ENCODE measurements around the gene TNIK. TPM values are rescaled to one million over a fixed set of nuclear protein-coding genes. Genes with fewer than 3 reads are reported as not detected.
A peak's percentile ranks its signal among the peaks of the same experiment; 100 is the strongest.

The TNIK gene
- total RNA-seq, 1 donor from 2014 or later = 15.5 TPM

- Mint-ChIP-seq H3K4me1 (ENCODE audit: unreplicated experiment) (peaks cover 27% of the 10 kb centered on the region), H3K36me3 (ENCODE audit: unreplicated experiment) (peaks cover 5% of the 10 kb centered on the region), H3K27me3 (ENCODE audit: unreplicated experiment) (no peaks in the 10 kb centered on the region), H3K9me3 (ENCODE audit: unreplicated experiment) (peaks cover 9% of the 10 kb centered on the region), H3K4me3 (ENCODE audit: unreplicated experiment) (no peak overlapping the region), H3K27ac (ENCODE audit: unreplicated experiment) (peak overlapping the region; percentile 66)
- no peak for DNase-seq (ENCODE audit: extremely low spot score, unreplicated experiment)
- TF ChIP-seq CTCF (IDR thresholded peaks at IDR 0.05) = no peak
Observed at GRCh38 chr3:171227828-171228227, 232.4 kb downstream of the TNIK start.

- no peaks in the 10 kb centered on the region for H3K27me3 Mint-ChIP-seq (ENCODE audit: unreplicated experiment)
- no peak overlapping the region for H3K4me3 Mint-ChIP-seq (ENCODE audit: unreplicated experiment)
- peaks cover 24% of the 10 kb centered on the region for H3K4me1 Mint-ChIP-seq (ENCODE audit: unreplicated experiment)
- DNase-seq (ENCODE audit: extremely low spot score, unreplicated experiment) = no peak
- peaks cover 5% of the 10 kb centered on the region for H3K36me3 Mint-ChIP-seq (ENCODE audit: unreplicated experiment)
- TF ChIP-seq CTCF (IDR thresholded peaks at IDR 0.05) = no peak
- no peak overlapping the region for H3K27ac Mint-ChIP-seq (ENCODE audit: unreplicated experiment)
- peaks cover 9% of the 10 kb centered on the region for H3K9me3 Mint-ChIP-seq (ENCODE audit: unreplicated experiment)
Observed at GRCh38 chr3:171227359-171227758, 232.8 kb downstream of the TNIK start.

- no peak overlapping the region for H3K27ac Mint-ChIP-seq (ENCODE audit: unreplicated experiment)
- H3K36me3 Mint-ChIP-seq (ENCODE audit: unreplicated experiment) = peaks cover 5% of the 10 kb centered on the region
- no peak overlapping the region for H3K4me3 Mint-ChIP-seq (ENCODE audit: unreplicated experiment)
- H3K27me3 Mint-ChIP-seq (ENCODE audit: unreplicated experiment) = no peaks in the 10 kb centered on the region
- no peak for TF ChIP-seq CTCF (IDR thresholded peaks at IDR 0.05)
- no peak for DNase-seq (ENCODE audit: extremely low spot score, unreplicated experiment)
- H3K4me1 Mint-ChIP-seq (ENCODE audit: unreplicated experiment) = peaks cover 24% of the 10 kb centered on the region
- H3K9me3 Mint-ChIP-seq (ENCODE audit: unreplicated experiment) = peaks cover 9% of the 10 kb centered on the region
Observed at GRCh38 chr3:171226794-171227193, 233.4 kb downstream of the TNIK start.

GRCh38 chr3:171225708-171226107 is 234.5 kb downstream of the TNIK start:
- Mint-ChIP-seq H3K9me3 (ENCODE audit: unreplicated experiment) (peaks cover 9% of the 10 kb centered on the region), H3K36me3 (ENCODE audit: unreplicated experiment) (peaks cover 5% of the 10 kb centered on the region), H3K27ac (ENCODE audit: unreplicated experiment) (no peak overlapping the region), H3K27me3 (ENCODE audit: unreplicated experiment) (no peaks in the 10 kb centered on the region), H3K4me3 (ENCODE audit: unreplicated experiment) (no peak overlapping the region), H3K4me1 (ENCODE audit: unreplicated experiment) (peaks cover 21% of the 10 kb centered on the region)
- TF ChIP-seq CTCF (IDR thresholded peaks at IDR 0.05) = no peak
- DNase-seq (ENCODE audit: extremely low spot score, unreplicated experiment) = no peak

GRCh38 chr3:171225165-171225564 is 235.0 kb downstream of the TNIK start:
- Mint-ChIP-seq H3K4me3 (ENCODE audit: unreplicated experiment) (no peak overlapping the region), H3K27ac (ENCODE audit: unreplicated experiment) (no peak overlapping the region), H3K9me3 (ENCODE audit: unreplicated experiment) (peaks cover 9% of the 10 kb centered on the region), H3K36me3 (ENCODE audit: unreplicated experiment) (peaks cover 5% of the 10 kb centered on the region), H3K4me1 (ENCODE audit: unreplicated experiment) (peaks cover 18% of the 10 kb centered on the region), H3K27me3 (ENCODE audit: unreplicated experiment) (no peaks in the 10 kb centered on the region)
- no peak for TF ChIP-seq CTCF (IDR thresholded peaks at IDR 0.05)
- DNase-seq (ENCODE audit: extremely low spot score, unreplicated experiment) = no peak
